Measurements from ENCODE around the gene RAC3.

RAC3 gene

DNA sequence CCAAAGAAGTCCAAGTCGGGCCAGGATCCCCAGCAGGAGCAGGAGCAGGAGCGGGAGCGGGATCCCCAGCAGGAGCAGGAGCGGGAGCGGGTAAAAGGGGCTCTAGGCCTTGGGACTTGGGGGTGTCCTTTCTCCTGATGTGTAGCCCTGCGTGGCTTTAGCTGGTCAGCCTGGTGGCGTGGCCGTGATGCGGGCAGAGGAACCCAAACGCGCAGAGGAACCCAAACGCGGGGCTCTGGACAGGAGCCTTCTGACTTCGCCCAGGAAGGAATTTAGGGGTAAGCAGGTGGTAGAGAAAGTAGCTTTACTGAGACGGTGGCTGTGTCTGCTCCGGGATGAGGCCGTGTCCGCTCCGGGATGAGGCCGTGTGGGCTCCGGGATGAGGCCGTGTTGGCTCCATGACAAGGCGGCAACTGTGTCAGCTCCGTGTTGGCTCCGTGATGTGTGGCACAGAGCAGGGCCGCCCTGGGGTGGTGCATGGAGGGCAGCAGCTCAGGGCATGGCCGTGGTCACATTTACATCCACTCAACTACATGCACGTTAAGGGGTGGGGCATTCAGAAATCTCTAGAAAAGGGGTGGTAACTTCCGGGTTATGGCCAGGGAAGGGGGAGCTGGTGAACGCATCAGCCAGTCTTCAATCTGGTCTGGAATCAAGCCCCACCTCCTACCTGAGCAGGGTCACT is 34.6 kb upstream of the RAC3 start:
- Histone ChIP-seq H3K9me3 (replicated peaks in 1 of 11) (no peaks in the 10 kb centered on the region), H3K36me3 (peaks cover 0 to 28% (median 8%) of the 10 kb centered on the region in 11 experiments; a peak in 10 of 22 replicates), H3K4me3 (no peak overlapping the region), H3K4me2 (no peak overlapping the region), H3K4me1 (peaks cover 19 to 62% (median 52%) of the 10 kb centered on the region in 10 experiments), H3K27ac (no peak overlapping the region), H3K27me3 (peaks cover 0 to 28% (median 0%) of the 10 kb centered on the region in 11 experiments; a peak in 12 of 22 replicates), H4K20me1 (peaks cover 48 to 91% (median 70%) of the 10 kb centered on the region in 11 experiments; a peak in 21 of 22 replicates), H3K9ac (no peak overlapping the region)
- TF ChIP-seq Cebpa-rat (IDR thresholded peaks at IDR 0.05) = no peak

DNA sequence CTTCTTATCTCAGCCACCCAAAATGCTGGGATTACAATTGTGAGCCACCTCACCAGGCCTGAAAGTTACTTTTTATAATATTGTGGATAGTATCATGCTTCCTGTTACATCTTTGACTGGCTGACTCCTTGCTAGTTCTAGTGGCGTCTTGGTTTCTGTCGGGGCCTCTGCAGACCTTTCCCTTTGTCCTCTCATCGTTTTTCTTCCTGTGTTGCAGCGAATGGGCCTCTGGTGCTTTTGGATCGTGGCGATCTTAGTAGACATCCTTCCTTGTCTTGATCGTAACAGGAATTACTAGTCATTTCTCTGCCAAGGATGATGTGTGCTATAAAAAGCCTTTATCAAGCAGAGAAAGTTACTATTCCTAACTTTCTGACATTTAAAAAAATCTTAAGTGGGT is 33.3 kb upstream of the RAC3 start:
- Histone ChIP-seq H3K4me3 (no peak overlapping the region), H3K9me3 (replicated peaks in 1 of 11) (no peaks in the 10 kb centered on the region), H3K9ac (no peak overlapping the region), H4K20me1 (peaks cover 41 to 86% (median 61%) of the 10 kb centered on the region in 11 experiments; a peak in 21 of 22 replicates), H3K36me3 (peaks cover 0 to 28% (median 8%) of the 10 kb centered on the region in 11 experiments; a peak in 10 of 22 replicates), H3K4me2 (peak overlapping the region in 6 of 11 experiments; percentile 84 to 99 (median 94); a peak in 10 of 22 replicates), H3K27me3 (peaks cover 0 to 35% (median 0%) of the 10 kb centered on the region in 11 experiments; a peak in 12 of 22 replicates), H3K4me1 (peaks cover 25 to 64% (median 55%) of the 10 kb centered on the region in 10 experiments), H3K27ac (no peak overlapping the region)
- no peak for TF ChIP-seq Cebpa-rat (IDR thresholded peaks at IDR 0.05)

GRCh38 chr17:81998691-81999438 is 32.6 kb upstream of the RAC3 start:
- no peak overlapping the region for H3K4me3 ChIP-seq
- no peak for TF ChIP-seq Cebpa-rat (IDR thresholded peaks at IDR 0.05)
- peak overlapping the region in 9 of 11 experiments; percentile 31 to 99 (median 88); a peak in 16 of 22 replicates for H3K4me2 ChIP-seq
- no peaks in the 10 kb centered on the region for H3K9me3 ChIP-seq (replicated peaks in 1 of 11)
- peaks cover 0 to 37% (median 0%) of the 10 kb centered on the region in 11 experiments; a peak in 12 of 22 replicates for H3K27me3 ChIP-seq
- peaks cover 42 to 86% (median 62%) of the 10 kb centered on the region in 11 experiments; a peak in 21 of 22 replicates for H4K20me1 ChIP-seq
- H3K36me3 ChIP-seq = peaks cover 0 to 22% (median 8%) of the 10 kb centered on the region in 11 experiments; a peak in 10 of 22 replicates
- H3K9ac ChIP-seq = peak overlapping the region in 2 of 11 experiments; percentile 0 to 18; a peak in 1 of 22 replicates
- no peak overlapping the region for H3K27ac ChIP-seq
- H3K4me1 ChIP-seq = peaks cover 31 to 65% (median 60%) of the 10 kb centered on the region in 10 experiments

GRCh38 chr17:81999587-81999975 is 31.9 kb upstream of the RAC3 start:
- peaks cover 0 to 15% (median 5%) of the 10 kb centered on the region in 11 experiments; a peak in 10 of 22 replicates for H3K36me3 ChIP-seq
- H3K9me3 ChIP-seq (replicated peaks in 1 of 11) = no peaks in the 10 kb centered on the region
- no peak overlapping the region for H3K4me3 ChIP-seq
- H4K20me1 ChIP-seq = peaks cover 43 to 86% (median 62%) of the 10 kb centered on the region in 11 experiments; a peak in 21 of 22 replicates
- no peak for TF ChIP-seq Cebpa-rat (IDR thresholded peaks at IDR 0.05)
- H3K4me2 ChIP-seq = peak overlapping the region in 10 of 11 experiments; percentile 62 to 99 (median 86); a peak in 18 of 22 replicates
- peaks cover 0 to 43% (median 0%) of the 10 kb centered on the region in 11 experiments; a peak in 12 of 22 replicates for H3K27me3 ChIP-seq
- no peak overlapping the region for H3K9ac ChIP-seq
- H3K4me1 ChIP-seq = peaks cover 38 to 68% (median 65%) of the 10 kb centered on the region in 10 experiments
- no peak overlapping the region for H3K27ac ChIP-seq

DNA sequence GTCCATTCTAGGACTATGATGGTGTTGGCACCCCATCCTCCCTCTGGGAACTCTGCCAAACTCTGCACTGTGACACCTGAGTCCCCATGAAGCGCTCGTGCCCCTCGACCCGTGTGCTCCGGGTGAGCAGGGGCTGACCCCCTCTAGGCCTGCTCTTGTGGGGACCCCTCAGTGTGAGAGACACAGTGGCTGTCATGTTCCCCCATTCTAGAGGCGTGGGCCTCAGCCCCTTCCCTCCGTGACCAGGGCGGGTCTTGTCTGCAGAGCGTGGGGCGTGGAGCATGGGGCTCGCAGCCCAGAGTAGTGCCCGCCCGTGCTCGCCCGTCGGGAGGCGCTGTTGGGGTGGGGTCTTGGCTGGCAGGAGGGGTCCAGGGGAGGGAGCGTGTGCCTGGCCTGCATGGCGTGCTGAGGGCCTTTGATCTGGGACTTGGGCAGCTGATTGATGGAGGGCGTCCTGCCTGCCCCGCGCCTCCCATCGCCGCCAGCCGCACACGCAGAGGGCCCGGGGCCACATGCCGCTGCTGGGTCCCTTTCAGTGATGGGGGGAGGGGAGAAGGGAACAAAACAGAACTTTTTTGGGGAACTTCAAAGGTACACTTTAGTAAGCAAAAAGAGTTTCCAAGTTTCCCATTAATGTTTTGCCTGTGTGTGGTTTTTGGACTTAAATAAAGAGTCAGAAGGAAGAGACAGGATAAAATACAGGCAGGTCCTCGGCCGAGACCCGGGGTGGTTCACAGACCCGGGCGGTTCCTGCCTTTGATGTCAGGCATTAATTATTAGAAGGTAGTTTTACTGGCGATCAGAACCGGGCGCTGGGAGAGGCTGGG is 31.3 kb upstream of the RAC3 start:
- H3K4me2 ChIP-seq = peak overlapping the region; percentile 62 to 99 (median 84)
- H3K4me3 ChIP-seq = no peak overlapping the region
- peaks cover 44 to 74% (median 72%) of the 10 kb centered on the region in 10 experiments for H3K4me1 ChIP-seq
- peak overlapping the region in 8 of 11 experiments; percentile 30 to 74 (median 41); a peak in 14 of 22 replicates for H3K9ac ChIP-seq
- H3K36me3 ChIP-seq = peaks cover 0 to 15% (median 4%) of the 10 kb centered on the region in 11 experiments; a peak in 10 of 22 replicates
- H3K9me3 ChIP-seq (replicated peaks in 1 of 11) = no peaks in the 10 kb centered on the region
- TF ChIP-seq Cebpa-rat (IDR thresholded peaks at IDR 0.05) = no peak
- peaks cover 0 to 46% (median 0%) of the 10 kb centered on the region in 11 experiments; a peak in 12 of 22 replicates for H3K27me3 ChIP-seq
- H4K20me1 ChIP-seq = peaks cover 47 to 86% (median 67%) of the 10 kb centered on the region in 11 experiments; a peak in 21 of 22 replicates
- no peak overlapping the region for H3K27ac ChIP-seq

DNA sequence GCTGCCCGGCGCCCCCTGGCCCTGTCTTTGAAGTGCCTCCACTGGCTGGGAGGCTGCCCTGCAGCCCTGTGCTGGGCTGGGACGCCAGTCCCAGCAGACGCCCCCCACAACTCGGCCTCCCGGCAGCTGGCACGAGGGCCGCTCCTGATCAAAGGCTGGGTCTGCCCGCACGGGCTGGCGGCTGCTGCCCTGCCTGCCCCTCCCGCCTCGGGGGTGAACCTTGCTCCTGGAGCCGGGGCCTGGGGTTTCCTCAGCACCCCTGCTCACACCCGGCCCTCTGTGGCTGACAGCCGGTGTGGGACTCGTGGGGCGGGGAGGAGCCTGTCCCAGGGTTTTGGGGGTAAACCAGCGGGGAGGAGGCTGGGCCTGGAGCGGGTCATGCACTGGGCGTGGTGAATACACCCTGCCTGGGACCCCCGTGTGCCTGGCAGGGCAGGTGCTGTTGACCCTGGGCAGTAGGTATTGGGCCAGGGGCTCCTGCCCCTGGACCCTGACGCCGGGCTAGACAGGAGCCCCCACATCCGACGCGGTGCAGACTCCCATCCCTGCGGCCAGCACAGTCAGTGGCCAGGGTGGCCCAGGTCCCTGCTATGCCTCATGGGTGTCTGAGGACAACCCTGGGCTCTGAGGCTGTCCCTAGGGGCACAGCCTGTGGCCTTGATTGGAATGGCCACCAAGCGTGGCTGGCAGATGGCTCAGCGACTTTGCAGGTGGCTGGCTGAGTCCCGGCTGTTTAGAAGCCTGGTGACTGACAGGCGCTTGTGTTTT is 30.5 kb upstream of the RAC3 start:
- Histone ChIP-seq H3K4me1 (peaks cover 47 to 81% (median 79%) of the 10 kb centered on the region in 10 experiments), H3K27ac (no peak overlapping the region), H3K9ac (peak overlapping the region in 9 of 11 experiments; percentile 22 to 74 (median 41); a peak in 15 of 22 replicates), H3K36me3 (peaks cover 0 to 15% (median 4%) of the 10 kb centered on the region in 11 experiments; a peak in 10 of 22 replicates), H3K27me3 (peaks cover 0 to 46% (median 0%) of the 10 kb centered on the region in 11 experiments; a peak in 12 of 22 replicates), H3K4me3 (peak overlapping the region in 4 of 10 experiments; percentile 4 to 44 (median 30); a peak in 7 of 20 replicates), H4K20me1 (peaks cover 55 to 86% (median 70%) of the 10 kb centered on the region in 11 experiments; a peak in 21 of 22 replicates), H3K4me2 (peak overlapping the region; percentile 62 to 99 (median 84)), H3K9me3 (replicated peaks in 1 of 11) (no peaks in the 10 kb centered on the region)
- TF ChIP-seq Cebpa-rat (IDR thresholded peaks at IDR 0.05) = no peak

GRCh38 chr17:82001571-82002056 is 29.9 kb upstream of the RAC3 start:
- Histone ChIP-seq H3K27ac (no peak overlapping the region), H3K9ac (peak overlapping the region in 7 of 11 experiments; percentile 22 to 74 (median 41); a peak in 4 of 22 replicates), H3K9me3 (replicated peaks in 1 of 11) (no peaks in the 10 kb centered on the region), H3K4me1 (peaks cover 47 to 86% (median 80%) of the 10 kb centered on the region in 10 experiments), H3K4me2 (peak overlapping the region; percentile 62 to 99 (median 84)), H3K4me3 (peak overlapping the region in 1 of 10 experiments; percentile 35; a peak in 4 of 20 replicates), H3K27me3 (peaks cover 0 to 50% (median 0%) of the 10 kb centered on the region in 11 experiments; a peak in 12 of 22 replicates), H3K36me3 (peaks cover 0 to 11% (median 4%) of the 10 kb centered on the region in 11 experiments; a peak in 10 of 22 replicates), H4K20me1 (peaks cover 59 to 87% (median 76%) of the 10 kb centered on the region in 11 experiments; a peak in 21 of 22 replicates)
- no peak for TF ChIP-seq Cebpa-rat (IDR thresholded peaks at IDR 0.05)
